ENCODE measurements around the gene HEBP1. TPM values are rescaled to one million over a fixed set of nuclear protein-coding genes. Genes with fewer than 3 reads are reported as not detected.

Gene HEBP1
- polyA plus RNA-seq, 4 donors = 214 to 642 (median 428) TPM

DNA sequence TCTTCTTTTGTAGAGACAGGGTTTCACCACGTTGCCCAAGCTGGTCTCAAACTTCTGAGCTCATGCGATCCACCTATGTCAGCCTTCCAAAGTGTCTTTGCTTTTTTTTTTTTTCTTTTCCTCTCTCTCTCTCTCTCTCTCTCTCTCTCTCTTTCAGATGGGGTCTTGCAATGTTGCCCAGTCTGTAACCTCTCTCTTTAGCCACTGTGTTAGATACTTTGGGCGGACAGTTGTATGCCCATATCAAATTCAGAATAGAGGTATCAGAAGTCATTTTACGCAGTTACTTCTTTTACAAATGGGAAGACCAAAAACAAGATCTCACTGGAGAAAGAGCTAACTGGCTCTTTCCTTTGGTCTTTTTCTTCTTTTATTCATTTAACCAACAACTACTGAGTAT lies 6.7 kb downstream of the HEBP1 start:
- 93 to 94% (median 94%) methylated on average over 4 of the region's 4 CpGs for WGBS, 3 donors
- peak overlapping the region in 1 of 3 donors; percentile 80 for H3K27ac ChIP-seq (ENCODE audit: low read depth in 1 of 3, low read length in 2 of 3)

DNA sequence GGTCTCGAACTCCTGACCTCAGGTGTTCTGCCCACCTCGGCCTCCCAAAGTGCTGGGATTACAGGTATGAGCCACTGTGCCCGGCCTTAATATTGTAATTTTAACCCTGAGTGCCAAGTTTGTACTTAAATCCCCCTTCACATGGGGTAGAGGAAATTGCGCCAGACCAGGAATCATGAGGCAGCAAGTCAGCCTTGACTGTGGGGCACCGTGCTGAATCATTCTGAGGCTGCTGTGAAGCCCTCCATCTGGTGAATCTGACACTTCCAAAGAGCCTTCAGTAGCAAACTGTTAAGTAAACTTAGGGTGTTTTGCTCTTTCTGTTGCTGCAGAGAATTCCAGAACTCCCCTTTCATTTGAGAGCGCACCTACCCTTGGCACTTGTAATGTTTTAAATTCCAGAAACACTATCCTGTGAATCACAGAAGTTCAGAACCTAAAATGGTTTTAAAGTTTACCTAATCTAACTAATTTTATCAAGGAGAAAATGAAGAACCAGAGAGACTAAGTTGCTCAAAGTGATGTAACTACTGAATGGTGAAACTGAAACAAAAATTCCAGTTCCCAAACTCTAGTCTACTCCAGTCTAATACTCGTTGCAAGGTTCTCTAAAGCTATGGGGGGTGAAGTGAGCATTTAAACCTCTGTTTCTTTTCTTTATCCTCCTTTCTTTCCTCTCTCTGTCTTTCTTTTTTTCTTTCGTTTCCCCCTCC lies 7.5 kb downstream of the HEBP1 start:
- peaks cover 0 to 29% (median 9%) of the 10 kb centered on the region in 3 donors for H3K36me3 ChIP-seq (ENCODE audit: control insufficient read depth in 3 of 3, insufficient read depth in 2 of 3, low read depth in 1 of 3, low read length in 3 of 3)
- H3K27me3 ChIP-seq (ENCODE audit: control insufficient read depth in 3 of 3, insufficient read depth in 3 of 3, low read length in 3 of 3) = no peaks in the 10 kb centered on the region
- no peaks in the 10 kb centered on the region for H3K9me3 ChIP-seq (ENCODE audit: control insufficient read depth in 2 of 2, insufficient read depth in 1 of 2, low read depth in 1 of 2, low read length in 1 of 2)
- no peak for FAIRE-seq
- peaks cover 7 to 20% (median 7%) of the 10 kb centered on the region in 3 donors for H3K4me1 ChIP-seq (ENCODE audit: control insufficient read depth in 3 of 3, insufficient read depth in 2 of 3, low read depth in 1 of 3, low read length in 2 of 3)
- WGBS, 3 donors = 42 to 75% (median 66%) methylated on average over 8 of the region's 8 CpGs
- DNase-seq = peak in 1 of 2 donors; percentile 43
- H3K27ac ChIP-seq (ENCODE audit: low read depth in 1 of 3, low read length in 2 of 3) = peak overlapping the region in 2 of 3 donors; percentile 35 to 82
- no peak overlapping the region for H3K4me3 ChIP-seq (ENCODE audit: low read depth in 1 of 3, low read length in 3 of 3)

More for the DNA sequence above, 6.7 kb downstream of the HEBP1 start:
- FAIRE-seq (no peak), DNase-seq (no peak)
- Histone ChIP-seq H3K9me3 (ENCODE audit: control insufficient read depth in 2 of 2, insufficient read depth in 1 of 2, low read depth in 1 of 2, low read length in 1 of 2) (no peaks in the 10 kb centered on the region), H3K4me3 (ENCODE audit: low read depth in 1 of 3, low read length in 3 of 3) (no peak overlapping the region), H3K36me3 (ENCODE audit: control insufficient read depth in 3 of 3, insufficient read depth in 2 of 3, low read depth in 1 of 3, low read length in 3 of 3) (peaks cover 0 to 29% (median 9%) of the 10 kb centered on the region in 3 donors), H3K27me3 (ENCODE audit: control insufficient read depth in 3 of 3, insufficient read depth in 3 of 3, low read length in 3 of 3) (no peaks in the 10 kb centered on the region), H3K4me1 (ENCODE audit: control insufficient read depth in 3 of 3, insufficient read depth in 2 of 3, low read depth in 1 of 3, low read length in 2 of 3) (peaks cover 7 to 20% (median 9%) of the 10 kb centered on the region in 3 donors)

DNA sequence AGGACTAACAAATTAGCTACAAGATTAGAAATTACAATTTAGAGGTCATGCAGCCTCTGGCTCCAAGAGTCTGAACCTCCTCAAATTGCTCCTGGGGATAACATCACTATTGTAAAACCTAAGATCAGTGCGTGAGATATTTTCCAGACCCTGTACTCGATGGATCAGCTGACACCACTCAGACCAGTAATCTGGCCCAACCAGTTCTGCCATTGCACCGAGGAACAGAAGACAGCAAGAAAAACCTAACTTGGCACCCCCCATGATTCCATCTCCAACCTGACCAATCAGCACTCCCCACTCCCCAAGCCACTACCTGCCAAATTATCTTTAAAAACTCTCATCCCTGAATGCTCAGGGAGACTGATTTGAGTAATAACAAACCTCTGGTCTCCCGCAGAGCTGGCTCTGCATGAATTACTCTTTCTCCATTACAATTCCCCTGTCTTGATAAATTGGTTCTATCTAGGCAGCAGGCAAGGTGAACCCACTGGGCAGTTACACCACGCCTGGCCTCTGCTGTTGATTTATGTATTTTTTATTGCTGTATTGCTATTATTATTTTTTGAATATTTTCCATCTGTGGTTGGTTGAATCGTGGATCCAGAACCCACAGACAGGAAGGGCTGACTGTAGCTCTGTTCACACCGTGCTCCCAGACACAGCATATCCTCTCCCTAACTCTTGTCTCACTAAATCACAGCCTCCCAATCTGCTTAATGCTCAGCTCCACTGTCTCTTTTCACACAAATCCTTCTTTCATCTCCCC lies 9.2 kb downstream of the HEBP1 start:
- FAIRE-seq = no peak
- Histone ChIP-seq H3K9me3 (ENCODE audit: control insufficient read depth in 2 of 2, insufficient read depth in 1 of 2, low read depth in 1 of 2, low read length in 1 of 2) (no peaks in the 10 kb centered on the region), H3K4me3 (ENCODE audit: low read depth in 1 of 3, low read length in 3 of 3) (no peak overlapping the region), H3K27me3 (ENCODE audit: control insufficient read depth in 3 of 3, insufficient read depth in 3 of 3, low read length in 3 of 3) (no peaks in the 10 kb centered on the region), H3K36me3 (ENCODE audit: control insufficient read depth in 3 of 3, insufficient read depth in 2 of 3, low read depth in 1 of 3, low read length in 3 of 3) (peaks cover 3 to 34% (median 16%) of the 10 kb centered on the region in 3 donors), H3K27ac (ENCODE audit: low read depth in 1 of 3, low read length in 2 of 3) (peak overlapping the region in 1 of 3 donors; percentile 11), H3K4me1 (ENCODE audit: control insufficient read depth in 3 of 3, insufficient read depth in 2 of 3, low read depth in 1 of 3, low read length in 2 of 3) (peaks cover 0 to 20% (median 7%) of the 10 kb centered on the region in 3 donors)
- DNase-seq = peak in 1 of 2 donors; percentile 40
- 49 to 58% (median 56%) methylated on average over 7 of the region's 7 CpGs for whole genome bisulfite sequencing, 3 donors

DNA sequence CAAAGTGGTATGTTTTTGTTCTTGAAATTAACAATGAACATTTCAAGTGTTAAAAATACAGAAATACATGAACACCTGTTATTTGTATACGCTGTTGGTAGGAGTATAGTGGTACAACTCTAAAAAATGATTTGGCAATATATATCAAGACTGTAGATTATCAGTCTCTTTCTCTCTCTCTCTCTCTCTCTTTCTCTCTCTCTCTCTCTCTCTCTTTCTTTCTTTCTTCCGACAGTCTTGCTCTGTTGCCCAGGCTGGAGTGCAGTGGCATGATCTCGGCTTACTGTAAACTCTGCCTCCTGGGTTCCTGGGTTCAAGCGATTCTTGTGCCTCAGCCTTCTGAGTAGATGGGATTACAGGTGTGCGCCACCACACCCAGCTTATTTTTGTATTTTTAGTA lies 12.6 kb downstream of the HEBP1 start:
- WGBS, 3 donors = 78 to 87% (median 80%) methylated on average over 5 of the region's 5 CpGs
- DNase-seq = no peak
- H3K36me3 ChIP-seq (ENCODE audit: control insufficient read depth in 3 of 3, insufficient read depth in 2 of 3, low read depth in 1 of 3, low read length in 3 of 3) = peaks cover 3 to 37% (median 18%) of the 10 kb centered on the region in 3 donors
- H3K4me3 ChIP-seq (ENCODE audit: low read depth in 1 of 3, low read length in 3 of 3) = no peak overlapping the region
- no peak for FAIRE-seq
- H3K9me3 ChIP-seq (ENCODE audit: control insufficient read depth in 2 of 2, insufficient read depth in 1 of 2, low read depth in 1 of 2, low read length in 1 of 2) = no peaks in the 10 kb centered on the region
- H3K27ac ChIP-seq (ENCODE audit: low read depth in 1 of 3, low read length in 2 of 3) = no peak overlapping the region
- no peaks in the 10 kb centered on the region for H3K27me3 ChIP-seq (ENCODE audit: control insufficient read depth in 3 of 3, insufficient read depth in 3 of 3, low read length in 3 of 3)
- peaks cover 0 to 17% (median 0%) of the 10 kb centered on the region in 3 donors for H3K4me1 ChIP-seq (ENCODE audit: control insufficient read depth in 3 of 3, insufficient read depth in 2 of 3, low read depth in 1 of 3, low read length in 2 of 3)

DNA sequence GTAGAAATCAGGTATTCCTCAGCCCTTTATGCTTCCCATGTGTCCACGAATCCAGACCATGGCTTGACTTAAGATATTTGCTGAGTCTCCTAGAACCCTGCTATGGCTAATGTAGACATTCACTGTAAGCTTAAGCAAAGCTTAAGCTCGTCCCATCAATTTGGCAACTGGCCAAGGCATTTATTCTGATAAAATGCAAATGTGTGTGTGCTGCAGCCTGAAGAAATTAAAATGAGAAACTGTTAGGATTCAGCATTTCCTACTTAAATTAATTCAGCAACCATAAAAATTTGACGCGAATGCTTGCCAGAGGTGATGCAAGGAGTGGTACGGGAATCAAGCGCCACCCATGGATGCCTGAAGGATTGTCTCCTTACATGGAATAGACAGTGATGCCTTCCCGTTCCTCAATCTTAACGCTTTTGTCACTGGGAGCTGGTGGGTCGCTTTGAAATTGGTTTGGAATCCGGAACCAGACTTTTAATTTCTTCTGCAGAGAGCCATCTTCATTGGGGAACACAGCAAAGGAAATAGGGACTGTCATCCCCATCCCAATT lies 13.2 kb downstream of the HEBP1 start:
- no peak for FAIRE-seq
- peaks cover 0 to 12% (median 0%) of the 10 kb centered on the region in 3 donors for H3K4me1 ChIP-seq (ENCODE audit: control insufficient read depth in 3 of 3, insufficient read depth in 2 of 3, low read depth in 1 of 3, low read length in 2 of 3)
- no peaks in the 10 kb centered on the region for H3K9me3 ChIP-seq (ENCODE audit: control insufficient read depth in 2 of 2, insufficient read depth in 1 of 2, low read depth in 1 of 2, low read length in 1 of 2)
- H3K36me3 ChIP-seq (ENCODE audit: control insufficient read depth in 3 of 3, insufficient read depth in 2 of 3, low read depth in 1 of 3, low read length in 3 of 3) = peaks cover 3 to 42% (median 18%) of the 10 kb centered on the region in 3 donors
- H3K4me3 ChIP-seq (ENCODE audit: low read depth in 1 of 3, low read length in 3 of 3) = no peak overlapping the region
- no peak for DNase-seq
- no peaks in the 10 kb centered on the region for H3K27me3 ChIP-seq (ENCODE audit: control insufficient read depth in 3 of 3, insufficient read depth in 3 of 3, low read length in 3 of 3)
- 83 to 87% (median 86%) methylated on average over 10 of the region's 10 CpGs for WGBS, 3 donors
- H3K27ac ChIP-seq (ENCODE audit: low read depth in 1 of 3, low read length in 2 of 3) = no peak overlapping the region

DNA sequence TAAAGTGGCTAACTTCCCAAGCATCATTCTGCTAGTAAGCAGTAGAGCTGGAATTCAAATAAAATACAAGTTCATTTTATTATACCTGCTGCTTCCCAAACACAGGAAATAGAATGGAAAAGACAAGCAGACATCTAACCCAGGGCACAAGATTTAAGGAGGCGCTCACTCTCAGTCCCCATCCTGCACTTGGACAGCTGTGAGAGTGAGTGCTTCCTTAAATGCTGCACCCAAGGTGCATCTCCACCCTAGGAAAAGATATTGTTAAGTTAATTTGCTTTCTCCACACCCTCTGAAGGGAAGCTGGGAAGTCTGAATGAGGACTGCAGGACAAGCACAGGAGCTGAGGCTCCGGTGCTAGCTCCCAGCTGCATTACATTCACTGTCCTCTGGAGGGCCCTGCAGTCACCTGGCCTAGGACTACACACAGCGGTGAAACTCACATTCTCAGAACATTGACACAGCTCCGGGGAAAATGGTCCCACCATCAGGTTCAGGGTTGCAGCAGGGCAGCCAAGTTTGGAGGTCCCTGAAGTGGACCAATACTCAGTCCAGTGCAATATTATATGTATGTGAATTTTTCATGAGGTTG lies 14.2 kb downstream of the HEBP1 start:
- 82 to 84% (median 83%) methylated on average over 4 of the region's 4 CpGs for WGBS, 3 donors
- peaks cover 0 to 4% (median 0%) of the 10 kb centered on the region in 3 donors for H3K4me1 ChIP-seq (ENCODE audit: control insufficient read depth in 3 of 3, insufficient read depth in 2 of 3, low read depth in 1 of 3, low read length in 2 of 3)
- H3K27me3 ChIP-seq (ENCODE audit: control insufficient read depth in 3 of 3, insufficient read depth in 3 of 3, low read length in 3 of 3) = no peaks in the 10 kb centered on the region
- no peak overlapping the region for H3K4me3 ChIP-seq (ENCODE audit: low read depth in 1 of 3, low read length in 3 of 3)
- FAIRE-seq (no peak), DNase-seq (peak; percentile 47 to 48)
- peaks cover 4 to 47% (median 20%) of the 10 kb centered on the region in 3 donors for H3K36me3 ChIP-seq (ENCODE audit: control insufficient read depth in 3 of 3, insufficient read depth in 2 of 3, low read depth in 1 of 3, low read length in 3 of 3)
- H3K9me3 ChIP-seq (ENCODE audit: control insufficient read depth in 2 of 2, insufficient read depth in 1 of 2, low read depth in 1 of 2, low read length in 1 of 2) = no peaks in the 10 kb centered on the region
- no peak overlapping the region for H3K27ac ChIP-seq (ENCODE audit: low read depth in 1 of 3, low read length in 2 of 3)

DNA sequence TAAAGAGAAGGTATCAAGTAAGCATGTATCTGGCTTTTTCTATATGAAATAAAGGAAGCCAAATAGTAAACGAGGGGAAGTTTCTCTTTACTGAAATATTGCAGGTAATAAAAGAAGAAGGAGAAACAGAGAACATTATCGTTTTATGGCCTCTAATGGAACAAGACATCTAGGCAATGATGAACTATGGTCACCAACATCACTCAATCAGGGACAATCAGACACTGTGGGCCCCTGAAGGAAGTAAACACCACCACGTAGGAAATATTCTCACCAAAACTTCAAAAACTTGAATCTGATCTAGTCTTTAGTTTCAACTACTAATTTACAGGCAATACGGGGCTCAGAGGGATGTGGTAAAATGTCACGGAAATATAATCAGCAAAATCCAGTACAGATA lies 15.9 kb downstream of the HEBP1 start:
- H3K4me1 ChIP-seq (ENCODE audit: control insufficient read depth in 3 of 3, insufficient read depth in 2 of 3, low read depth in 1 of 3, low read length in 2 of 3) = no peaks in the 10 kb centered on the region
- WGBS, 3 donors = 16 to 63% (median 43%) methylated on average over 5 of the region's 5 CpGs
- H3K4me3 ChIP-seq (ENCODE audit: low read depth in 1 of 3, low read length in 3 of 3) = no peak overlapping the region
- peaks cover 6 to 55% (median 23%) of the 10 kb centered on the region in 3 donors for H3K36me3 ChIP-seq (ENCODE audit: control insufficient read depth in 3 of 3, insufficient read depth in 2 of 3, low read depth in 1 of 3, low read length in 3 of 3)
- DNase-seq = peak; percentile 59 to 61
- no peaks in the 10 kb centered on the region for H3K27me3 ChIP-seq (ENCODE audit: control insufficient read depth in 3 of 3, insufficient read depth in 3 of 3, low read length in 3 of 3)
- H3K9me3 ChIP-seq (ENCODE audit: control insufficient read depth in 2 of 2, insufficient read depth in 1 of 2, low read depth in 1 of 2, low read length in 1 of 2) = no peaks in the 10 kb centered on the region
- FAIRE-seq = no peak
- H3K27ac ChIP-seq (ENCODE audit: low read depth in 1 of 3, low read length in 2 of 3) = no peak overlapping the region

DNA sequence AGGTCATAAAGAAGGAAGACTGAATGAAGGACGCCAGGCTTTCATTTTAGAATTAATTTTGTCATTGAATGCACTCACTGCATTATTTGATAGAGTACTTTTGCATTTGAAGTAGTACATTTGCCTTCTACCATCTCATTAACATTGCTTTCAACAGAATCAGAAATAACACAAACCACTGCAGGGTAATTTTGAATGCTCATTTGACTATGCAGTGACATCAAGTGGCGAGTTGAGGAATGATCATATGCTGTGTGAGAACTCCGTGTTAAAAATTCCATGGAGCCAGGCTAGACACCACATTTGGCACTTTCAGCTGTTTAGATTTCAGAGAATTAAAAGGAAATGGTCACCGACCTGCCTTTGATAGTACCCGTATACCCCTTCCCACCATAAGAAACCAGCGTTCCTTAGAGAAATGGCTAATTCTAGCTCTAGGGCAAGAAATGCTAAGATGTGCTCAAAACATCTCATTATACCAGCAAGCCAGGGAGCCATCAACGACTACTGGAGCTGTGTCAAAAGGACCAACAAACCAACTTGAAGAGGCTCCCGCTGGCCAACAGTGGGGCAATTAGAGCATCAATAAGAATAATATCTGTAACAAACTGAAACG lies 16.5 kb downstream of the HEBP1 start:
- H3K27ac ChIP-seq (ENCODE audit: low read depth in 1 of 3, low read length in 2 of 3) = no peak overlapping the region
- no peaks in the 10 kb centered on the region for H3K4me1 ChIP-seq (ENCODE audit: control insufficient read depth in 3 of 3, insufficient read depth in 2 of 3, low read depth in 1 of 3, low read length in 2 of 3)
- 20 to 50% (median 43%) methylated on average over 9 of the region's 9 CpGs for WGBS, 3 donors
- H3K9me3 ChIP-seq (ENCODE audit: control insufficient read depth in 2 of 2, insufficient read depth in 1 of 2, low read depth in 1 of 2, low read length in 1 of 2) = no peaks in the 10 kb centered on the region
- H3K4me3 ChIP-seq (ENCODE audit: low read depth in 1 of 3, low read length in 3 of 3) = no peak overlapping the region
- DNase-seq = peak; percentile 65 to 68
- H3K36me3 ChIP-seq (ENCODE audit: control insufficient read depth in 3 of 3, insufficient read depth in 2 of 3, low read depth in 1 of 3, low read length in 3 of 3) = peaks cover 6 to 49% (median 20%) of the 10 kb centered on the region in 3 donors
- no peak for FAIRE-seq
- no peaks in the 10 kb centered on the region for H3K27me3 ChIP-seq (ENCODE audit: control insufficient read depth in 3 of 3, insufficient read depth in 3 of 3, low read length in 3 of 3)

All from small intestine (tissue), 7 donors.